COR-L47 (cell line): ENCODE data around the gene PFKFB1.

Experiments
- DNase-seq: peaks from one replicate; lab custom pipeline; 2025; lab: John Stamatoyannopoulos, UW

PFKFB1 gene

GRCh38 chrX:54922547-54922946, 71.4 kb downstream of the PFKFB1 start:
- no peak for DNase-seq

DNA sequence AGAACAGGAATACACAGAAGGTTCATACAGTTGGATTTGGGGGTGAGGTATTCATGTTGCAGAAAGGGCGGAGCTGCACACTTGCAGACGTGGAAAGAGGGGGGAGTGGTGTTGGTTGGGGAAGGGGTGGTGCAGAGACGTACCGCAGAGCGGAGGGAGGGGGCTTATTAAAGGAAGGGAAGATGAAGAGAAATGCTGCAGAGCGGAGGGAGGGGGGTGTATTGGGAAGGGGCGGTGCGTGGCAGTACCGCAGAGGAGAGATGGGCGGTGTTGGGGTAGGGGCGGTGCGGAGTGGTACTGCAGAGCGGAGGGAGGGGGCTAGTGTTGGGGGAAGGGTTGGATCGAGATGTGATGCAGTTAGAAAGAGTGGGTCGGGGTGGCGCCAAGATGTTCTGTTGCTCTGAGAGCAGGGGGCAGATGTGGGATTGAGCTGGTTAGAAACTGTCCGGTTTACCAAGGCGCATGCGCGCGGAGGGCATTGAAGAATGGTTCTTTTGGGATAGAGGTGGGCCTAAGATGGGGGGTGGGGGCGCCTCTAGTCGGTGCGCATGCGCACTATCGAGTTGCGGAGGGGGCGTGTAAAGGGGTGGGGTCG, 72.5 kb downstream of the PFKFB1 start:
- DNase-seq: peak; percentile 63

GRCh38 chrX:54920610-54921426, 73.2 kb downstream of the PFKFB1 start, which contains the start of gene TRO:
Gene TRO (plus strand): TSS chrX:54920824. CDS start chrX:54922247, 1,423 bp downstream.
- peak; percentile 23 for DNase-seq

- DNase-seq: no peak
Measured at GRCh38 chrX:54909941-54910340, 84.0 kb downstream of the PFKFB1 start.

- no peak for DNase-seq
Measured at GRCh38 chrX:54894159-54894558, 99.8 kb downstream of the PFKFB1 start.

DNA sequence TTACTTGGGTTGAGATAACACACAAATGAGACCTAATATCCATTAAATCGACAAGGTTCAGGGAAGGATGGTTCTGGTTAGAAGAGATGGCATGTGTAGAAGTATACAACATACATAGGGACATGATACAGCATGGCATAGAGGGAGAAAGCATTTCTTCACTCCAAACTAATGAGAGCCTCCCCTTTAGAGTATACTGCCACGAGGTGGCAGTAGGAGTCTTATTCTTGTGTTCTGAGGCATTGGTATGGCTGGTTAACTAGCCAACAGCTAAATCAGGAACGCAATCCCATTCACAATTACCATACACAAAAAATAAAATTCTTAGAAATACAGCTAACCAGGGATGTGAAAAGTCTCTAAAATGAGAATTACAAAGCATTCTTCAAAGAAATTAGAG, 102.4 kb downstream of the PFKFB1 start:
- no peak for DNase-seq

DNA sequence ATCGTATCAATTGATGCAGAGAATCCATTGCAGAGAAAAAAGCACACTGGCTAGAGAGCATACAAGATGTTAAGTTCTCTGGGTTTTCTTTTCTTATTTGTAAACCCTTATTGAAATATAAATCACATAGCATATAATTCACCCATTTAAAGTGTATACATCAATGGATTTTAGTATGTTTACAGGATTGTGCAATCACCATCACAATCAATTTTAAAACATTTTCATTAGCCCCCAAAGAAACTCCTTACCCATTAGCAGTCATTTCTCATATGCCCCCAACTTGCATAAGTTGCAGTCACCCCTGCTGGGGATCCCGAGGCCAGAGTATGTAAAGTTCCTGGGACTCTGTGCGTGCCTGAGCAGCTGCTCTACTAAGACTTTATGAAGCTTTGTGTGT, 108.2 kb downstream of the PFKFB1 start:
- DNase-seq: no peak
